ENCODE data around the gene ZNF385C.
A peak's percentile ranks its signal among the peaks of the same experiment; 100 is the strongest.
"Not testable (repeated sequence)": the region's sequence is repeated elsewhere in the genome, so short reads cannot be mapped to it uniquely, and the experiment has no call there.

The ZNF385C gene, protein sequence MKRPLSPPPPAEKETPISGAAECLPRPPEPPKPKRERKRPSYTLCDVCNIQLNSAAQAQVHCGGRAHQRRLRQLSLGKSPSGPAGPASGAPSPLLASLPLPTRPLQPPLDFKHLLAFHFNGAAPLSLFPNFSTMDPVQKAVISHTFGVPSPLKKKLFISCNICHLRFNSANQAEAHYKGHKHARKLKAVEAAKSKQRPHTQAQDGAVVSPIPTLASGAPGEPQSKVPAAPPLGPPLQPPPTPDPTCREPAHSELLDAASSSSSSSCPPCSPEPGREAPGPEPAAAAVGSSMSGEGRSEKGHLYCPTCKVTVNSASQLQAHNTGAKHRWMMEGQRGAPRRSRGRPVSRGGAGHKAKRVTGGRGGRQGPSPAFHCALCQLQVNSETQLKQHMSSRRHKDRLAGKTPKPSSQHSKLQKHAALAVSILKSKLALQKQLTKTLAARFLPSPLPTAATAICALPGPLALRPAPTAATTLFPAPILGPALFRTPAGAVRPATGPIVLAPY

DNA sequence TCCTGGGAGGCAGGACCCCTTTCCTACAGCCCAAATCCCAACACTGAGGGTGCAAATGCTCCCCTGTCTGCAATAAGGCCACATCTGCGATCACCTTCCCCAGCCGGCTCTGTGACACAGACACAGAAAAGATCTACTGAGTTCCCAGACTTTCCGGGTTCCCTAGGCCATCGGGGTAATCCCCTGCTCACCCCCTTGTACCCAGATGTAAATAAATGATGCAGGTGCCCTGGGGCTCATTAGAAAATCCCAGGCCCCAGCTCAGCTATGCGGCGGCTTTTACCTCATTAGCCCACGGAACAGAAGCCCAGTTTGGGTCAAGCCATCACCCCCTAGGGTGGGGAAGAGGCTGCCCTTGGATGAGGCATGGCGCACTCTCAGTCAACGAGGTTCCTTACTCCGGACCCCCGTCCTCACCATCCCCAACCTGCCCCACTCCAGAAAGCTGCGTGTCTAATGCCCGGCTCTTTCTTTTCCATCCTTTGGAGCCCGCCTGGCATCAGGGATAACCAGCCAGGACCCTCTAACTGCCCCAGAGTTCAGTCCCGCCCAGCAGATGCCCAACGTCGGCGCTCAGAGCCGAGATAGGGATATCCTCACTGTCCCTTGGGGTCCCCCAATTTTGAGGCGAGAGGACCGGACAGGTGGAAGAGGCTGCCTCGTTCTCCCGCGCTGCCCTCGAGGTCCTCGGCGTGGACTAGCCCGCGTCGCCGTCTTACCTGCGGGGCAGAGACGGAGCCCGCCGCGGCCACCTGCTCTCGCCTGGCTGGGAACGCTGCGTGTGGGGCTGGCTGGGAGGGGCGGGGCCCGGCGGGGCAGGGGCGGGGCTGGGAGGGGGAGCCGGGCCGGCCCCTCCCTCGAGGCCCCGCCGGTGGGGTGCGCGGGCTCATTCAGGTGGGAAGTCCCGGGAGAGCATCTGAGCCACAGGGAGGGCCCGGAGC lies at the start of gene ZNF385C:
TSS of gene ZNF385C (minus strand) at position 783 of the 941 bp plus-strand sequence. CDS start 35,417 bp downstream, outside the sequence.
- no peak for DNase-seq

DNA sequence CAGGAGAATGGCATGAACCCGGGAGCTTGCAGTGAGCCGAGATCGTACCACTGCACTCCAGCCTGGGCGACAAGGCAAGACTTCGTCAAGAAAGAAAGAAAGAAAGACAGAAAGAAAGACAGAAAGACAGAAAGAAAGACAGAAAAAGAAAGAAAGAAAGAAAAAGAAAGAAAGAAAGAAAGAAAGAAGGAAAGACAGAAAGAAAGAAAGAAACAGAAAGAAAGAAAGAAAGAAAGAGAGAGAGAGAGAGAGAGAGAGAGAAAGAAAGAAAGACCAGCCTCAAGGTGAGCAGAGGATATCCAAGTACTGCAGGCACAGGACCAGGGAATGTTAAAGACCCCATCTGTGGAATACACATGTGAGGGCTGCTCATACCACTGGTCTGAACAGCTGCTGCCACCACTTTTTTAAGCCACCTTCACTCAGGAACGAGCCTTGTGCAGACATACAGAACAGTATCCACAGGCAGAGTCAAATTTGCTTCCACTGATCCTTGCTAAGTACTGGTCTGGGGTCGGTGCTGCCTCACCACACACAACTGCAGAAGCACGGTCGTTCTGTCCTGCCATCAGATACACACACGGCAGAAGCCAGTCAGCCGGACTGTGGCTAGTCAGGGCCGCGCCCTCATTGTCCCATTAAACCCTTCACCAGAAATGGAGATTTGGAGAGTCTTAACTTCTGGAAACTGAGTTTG lies 48.8 kb upstream of the ZNF385C start:
- no peak for DNase-seq

DNA sequence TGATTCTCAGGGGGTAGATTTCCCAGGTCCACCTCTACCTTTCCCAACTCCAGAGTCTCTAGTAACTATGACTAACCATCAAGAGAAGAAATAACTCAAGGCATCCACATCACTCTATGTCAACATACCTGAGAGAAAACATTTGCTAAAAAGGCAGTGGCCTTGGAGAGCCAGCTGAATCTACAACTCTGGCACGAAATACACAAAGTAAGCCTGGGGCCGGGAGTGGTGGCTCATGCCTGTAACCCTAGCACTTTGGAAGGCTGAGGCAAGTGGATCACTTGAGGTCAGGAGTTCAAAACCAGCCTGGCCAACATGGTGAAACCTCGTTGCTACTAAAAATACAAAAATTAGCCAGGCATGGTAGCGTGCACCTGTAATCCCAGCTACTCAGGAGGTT lies 44.9 kb upstream of the ZNF385C start:
- DNase-seq, result not testable (repeated sequence)

GRCh38 chr17:42142371-42142896 lies 44.2 kb upstream of the ZNF385C start:
- DNase-seq, result peak; percentile 82

DNA sequence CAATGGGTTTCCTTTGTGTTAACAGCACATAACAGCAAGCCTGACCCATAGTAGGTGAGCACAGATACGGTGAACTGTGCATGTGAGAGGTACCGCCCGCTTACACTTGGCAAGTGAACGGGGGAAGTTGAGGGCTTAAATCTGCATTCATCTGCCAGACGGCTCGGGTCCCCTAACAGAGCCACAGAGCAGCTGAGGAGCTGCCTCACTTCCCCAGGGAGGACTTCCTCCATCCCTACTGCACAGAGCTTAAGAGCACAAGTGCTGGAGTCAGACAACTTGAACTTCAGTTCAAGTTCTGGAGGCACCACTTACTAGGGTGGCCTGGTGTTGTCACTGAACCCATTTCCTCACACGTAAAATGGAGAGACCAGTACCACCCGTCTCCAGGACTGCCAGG lies 43.1 kb upstream of the ZNF385C start:
- no peak for DNase-seq

DNA sequence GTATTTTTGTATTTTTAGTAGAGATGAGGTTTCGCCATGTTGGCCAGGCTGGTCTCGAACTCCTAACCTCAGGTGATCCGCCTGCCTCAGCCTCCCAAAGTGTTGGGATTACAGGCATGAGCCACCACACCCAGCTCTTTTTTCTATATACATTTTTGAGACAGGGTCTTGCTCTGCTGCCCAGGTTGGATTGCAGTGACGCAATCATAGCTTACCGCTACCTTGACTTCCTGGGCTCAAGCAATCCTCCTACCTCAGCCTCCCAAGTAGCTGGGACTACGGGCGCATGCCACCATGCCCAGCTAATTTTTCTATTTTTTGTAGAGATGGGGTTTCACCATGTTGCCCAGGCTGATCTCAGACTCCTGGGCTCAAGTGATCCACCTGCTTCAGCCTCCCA lies 42.4 kb upstream of the ZNF385C start:
- DNase-seq, result not testable (repeated sequence)

DNA sequence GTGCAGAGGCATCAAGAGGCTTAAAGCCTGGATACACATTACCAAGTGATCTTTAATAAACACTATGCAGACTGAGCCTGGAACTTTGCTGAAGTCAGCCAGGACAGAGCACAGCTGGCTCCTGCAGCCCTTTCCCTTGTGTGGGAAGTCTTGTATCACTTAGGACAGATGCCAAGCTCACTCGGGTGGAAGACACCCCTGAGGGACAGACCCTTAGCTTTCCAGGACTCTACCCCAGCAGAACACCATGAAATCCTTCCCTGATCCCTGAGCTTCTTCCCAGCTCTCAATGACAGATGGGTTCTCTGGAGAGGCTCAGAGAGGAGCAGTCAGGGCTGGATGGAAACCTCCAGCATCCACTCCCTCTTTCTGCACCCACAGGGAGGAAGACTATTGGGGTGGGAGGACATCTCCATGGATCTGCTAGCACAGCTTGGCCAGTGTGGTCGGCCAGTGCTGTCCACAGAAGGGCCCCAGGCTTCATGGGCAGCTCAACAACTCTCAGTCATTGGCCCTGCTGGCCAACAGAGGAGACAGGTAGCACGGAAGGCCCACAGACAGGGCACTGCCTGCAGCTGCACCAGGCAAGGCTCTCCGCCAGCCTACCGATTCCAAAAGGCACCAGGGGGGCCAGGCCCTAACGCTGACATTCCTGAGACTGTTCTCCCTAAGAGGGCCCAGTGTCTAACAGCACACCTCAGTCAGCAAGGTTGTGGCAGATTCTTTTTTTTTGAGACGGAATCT lies 40.6 kb upstream of the ZNF385C start:
- DNase-seq, result no peak

DNA sequence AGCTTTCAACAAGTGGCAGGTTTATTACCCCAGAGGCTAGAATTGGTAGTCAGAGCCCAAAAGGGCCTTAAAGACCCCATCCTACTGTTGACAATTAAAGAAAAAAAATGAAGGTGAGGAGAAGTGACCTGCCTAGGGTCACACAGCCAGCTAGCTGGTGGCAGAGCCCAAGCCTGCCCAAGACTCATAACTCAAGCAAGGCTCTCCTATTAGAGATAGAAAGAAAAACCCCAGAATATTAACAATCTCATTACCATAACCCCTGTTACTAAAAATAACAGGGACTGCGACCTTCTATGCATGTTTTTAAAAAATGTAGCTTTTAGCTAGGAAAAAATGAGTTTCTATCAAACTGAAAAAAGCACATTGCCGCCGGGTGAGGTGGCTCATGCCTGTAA lies 38.4 kb upstream of the ZNF385C start:
- no peak for DNase-seq

- peak; percentile 57 for DNase-seq
Measured at GRCh38 chr17:42135664-42136653, 37.7 kb upstream of the ZNF385C start.

GRCh38 chr17:42135151-42135550 lies 36.9 kb upstream of the ZNF385C start:
- no peak for DNase-seq

DNA sequence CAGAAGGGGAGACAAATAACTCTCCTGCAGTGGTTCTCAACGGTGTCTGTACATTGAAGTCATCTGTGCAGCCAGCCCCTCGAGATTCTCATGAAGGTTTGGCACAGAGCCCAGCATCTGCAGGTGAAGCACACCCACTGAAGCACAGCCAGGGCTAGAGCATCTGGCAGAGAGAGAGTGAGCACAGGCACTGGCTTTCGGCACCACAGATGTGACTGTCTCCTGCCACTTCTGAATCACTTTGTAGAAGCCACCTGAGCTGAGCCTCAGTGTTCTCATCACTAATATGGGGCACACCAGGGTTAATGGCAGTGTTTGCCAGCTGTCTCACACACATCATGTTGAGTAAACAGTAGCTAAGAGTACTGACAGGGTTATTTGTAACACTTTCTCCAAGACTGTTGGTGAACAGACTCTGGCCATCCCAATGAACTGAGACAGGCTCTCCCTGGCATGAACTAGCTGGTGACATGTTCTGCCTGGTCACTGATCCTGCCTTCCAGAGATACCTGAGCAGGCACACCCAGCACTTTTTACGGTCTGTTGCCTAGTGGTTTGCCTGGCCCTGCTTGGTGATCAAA lies 35.3 kb upstream of the ZNF385C start:
- DNase-seq, result peak; percentile 14

DNA sequence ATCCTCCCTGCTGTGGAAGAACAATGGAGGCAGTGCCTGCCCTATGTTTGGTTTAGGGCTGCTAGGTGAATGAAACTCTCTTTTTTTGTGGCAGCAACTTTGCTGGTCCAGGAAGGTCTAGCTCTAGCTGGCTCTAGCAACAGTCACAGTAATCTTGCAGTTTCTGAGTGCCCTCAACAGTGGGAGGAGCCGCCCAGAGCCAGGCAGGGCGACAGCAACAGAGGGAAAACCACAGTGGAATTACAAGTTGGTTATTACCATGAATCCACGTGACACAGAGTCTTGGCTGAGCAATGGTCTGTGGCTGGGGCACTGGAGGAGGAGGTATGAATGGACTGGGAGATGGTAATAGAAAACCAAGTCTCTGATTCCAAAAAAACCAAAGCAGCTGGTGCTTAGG lies 34.7 kb upstream of the ZNF385C start:
- DNase-seq, result peak; percentile 69

DNA sequence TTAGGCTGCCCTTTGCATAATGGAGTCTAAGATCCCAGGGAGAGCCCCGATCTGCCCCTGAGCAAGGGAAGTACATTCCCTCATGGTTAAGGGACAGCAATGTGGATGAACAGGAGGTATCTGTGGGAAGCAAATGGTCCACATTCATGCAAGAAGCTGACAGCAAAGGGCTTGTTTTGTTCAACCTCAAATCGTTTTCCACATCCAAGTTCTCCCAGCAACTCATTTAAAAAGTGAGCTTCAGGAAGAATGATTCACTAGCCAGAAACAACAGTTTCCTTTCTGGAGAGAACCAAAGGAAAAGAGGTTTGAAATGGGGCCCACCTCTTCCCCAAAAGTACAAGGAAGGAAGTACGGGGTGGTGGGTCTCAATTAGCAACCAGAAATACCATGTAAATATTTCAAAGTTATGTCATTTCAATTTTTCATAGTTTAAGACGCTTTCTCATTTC lies 33.7 kb upstream of the ZNF385C start:
- DNase-seq, result no peak

- no peak for DNase-seq
Measured at GRCh38 chr17:42131232-42131631, 33.0 kb upstream of the ZNF385C start.

GRCh38 chr17:42130310-42130936 lies 32.1 kb upstream of the ZNF385C start:
- no peak for DNase-seq

DNA sequence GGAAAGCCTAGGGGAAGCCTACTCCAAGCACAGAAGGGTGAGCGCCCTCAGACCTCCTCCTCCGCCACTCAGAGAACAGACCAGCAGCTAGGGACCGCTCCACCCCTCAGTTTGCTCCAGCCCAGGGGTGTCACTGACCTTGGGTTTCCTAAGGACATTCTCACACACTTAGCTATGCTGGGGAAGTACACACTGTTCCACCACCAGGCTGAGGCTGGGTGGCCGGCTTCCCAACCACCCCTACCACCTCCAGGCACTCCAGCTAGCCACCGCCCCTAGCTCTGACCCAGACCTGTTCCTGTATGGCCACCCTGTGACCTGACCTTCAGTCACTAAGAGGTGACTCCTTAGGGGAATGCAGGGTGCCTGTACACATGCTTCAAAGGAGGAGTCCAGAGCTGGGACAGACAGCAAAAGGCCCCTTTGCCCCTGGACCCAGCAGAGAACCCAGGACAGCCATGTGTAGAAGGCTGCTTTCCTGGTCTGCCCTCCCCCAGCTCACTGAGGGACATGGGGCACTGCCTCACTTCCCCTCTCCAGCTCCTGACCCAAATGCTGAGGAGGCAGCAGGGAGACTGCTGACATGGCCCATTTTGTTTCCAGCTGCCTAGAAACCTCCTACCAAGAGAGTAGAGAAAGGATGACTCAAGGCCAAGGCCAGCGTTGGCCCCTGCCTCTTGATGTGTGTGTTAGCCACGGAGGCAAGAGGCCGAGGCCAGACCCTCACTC lies 31.0 kb upstream of the ZNF385C start:
- DNase-seq, result no peak

DNA sequence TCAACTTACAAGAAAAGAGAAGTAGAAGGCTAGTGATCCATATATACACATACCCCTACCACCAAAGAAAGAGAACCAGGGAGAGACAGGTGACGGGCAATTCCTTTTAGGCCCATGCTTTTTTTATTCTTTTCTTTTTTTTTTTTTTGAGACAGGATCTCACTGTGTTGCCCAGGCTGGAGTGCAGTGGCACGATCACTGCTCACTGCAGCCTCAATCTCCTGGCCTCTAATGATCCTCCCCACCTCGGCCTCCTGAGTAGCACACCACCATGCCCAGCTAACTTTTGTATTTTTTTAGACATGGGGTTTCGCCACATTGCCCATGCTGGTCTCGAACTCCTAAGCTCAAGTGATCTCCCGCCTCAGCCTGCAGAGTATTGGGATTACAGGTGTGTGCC lies 29.1 kb upstream of the ZNF385C start:
- DNase-seq, result no peak

- no peak for DNase-seq
Measured at GRCh38 chr17:42126836-42127235, 28.6 kb upstream of the ZNF385C start.

GRCh38 chr17:42125565-42125964 lies 27.3 kb upstream of the ZNF385C start:
- DNase-seq, result no peak
